ENCODE results near the gene RHOV.

The RHOV gene

GRCh38 chr15:40900256-40901052 lies 26.4 kb upstream of the RHOV start:
- H3K4me1 ChIP-seq (ENCODE audit: insufficient read depth, low read length, poor library complexity, severe bottlenecking) = peaks cover 10% of the 10 kb centered on the region
- TF ChIP-seq CTCF (conservative IDR thresholded peaks at IDR 0.05; ENCODE audit: low read length) (no peak), EZH2phosphoT487 (IDR thresholded peaks at IDR 0.05; ENCODE audit: borderline replicate concordance) (no peak)
- H3K79me2 ChIP-seq (ENCODE audit: insufficient read depth, low read length) = peaks cover 63% of the 10 kb centered on the region
- H3K36me3 ChIP-seq (ENCODE audit: insufficient read depth, low read length) = peaks cover 39% of the 10 kb centered on the region; the same call in 1 of the 2 replicates
- peak overlapping the region; percentile 59 for H3K4me2 ChIP-seq (ENCODE audit: low read depth, low read length, poor library complexity, severe bottlenecking)
- H3K4me3 ChIP-seq (ENCODE audit: low read length, poor library complexity, severe bottlenecking) = peak overlapping the region; percentile 17
- H3F3A ChIP-seq (ENCODE audit: low read depth) = no peaks in the 10 kb centered on the region
- peak overlapping the region; percentile 20 for H3K9ac ChIP-seq (ENCODE audit: low read depth, low read length, poor library complexity, severe bottlenecking)
- H3K9me2 ChIP-seq (replicated peaks; ENCODE audit: low read depth, low read length) = no peaks in the 10 kb centered on the region
- no peaks in the 10 kb centered on the region for H3K9me3 ChIP-seq (ENCODE audit: insufficient read depth, low read depth, low read length)
- peaks cover 38% of the 10 kb centered on the region for H4K20me1 ChIP-seq (ENCODE audit: insufficient read depth, low read length, poor library complexity, severe bottlenecking)
- H2AFZ ChIP-seq (ENCODE audit: low read length) = no peak overlapping the region
- H3K27me3 ChIP-seq (ENCODE audit: insufficient read depth, low read length, poor library complexity, severe bottlenecking) = no peaks in the 10 kb centered on the region

DNA sequence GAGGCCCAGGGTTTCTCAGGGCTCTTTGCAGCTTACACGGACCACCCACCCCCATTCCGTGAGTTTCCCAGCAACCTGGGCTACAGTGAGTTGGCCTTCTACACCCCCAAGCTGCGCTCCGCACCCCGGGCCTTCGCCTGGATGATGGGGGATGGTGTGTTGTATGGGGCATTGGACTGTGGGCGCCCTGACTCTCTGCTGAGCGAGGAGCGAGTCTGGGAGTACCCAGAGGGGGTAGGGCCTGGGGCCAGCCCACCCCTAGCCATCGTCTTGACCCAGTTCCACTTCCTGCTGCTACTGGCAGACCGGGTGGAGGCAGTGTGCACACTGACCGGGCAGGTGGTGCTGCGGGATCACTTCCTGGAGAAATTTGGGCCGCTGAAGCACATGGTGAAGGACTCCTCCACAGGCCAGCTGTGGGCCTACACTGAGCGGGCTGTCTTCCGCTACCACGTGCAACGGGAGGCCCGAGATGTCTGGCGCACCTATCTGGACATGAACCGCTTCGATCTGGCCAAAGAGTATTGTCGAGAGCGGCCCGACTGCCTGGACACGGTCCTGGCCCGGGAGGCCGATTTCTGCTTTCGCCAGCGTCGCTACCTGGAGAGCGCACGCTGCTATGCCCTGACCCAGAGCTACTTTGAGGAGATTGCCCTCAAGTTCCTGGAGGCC lies 25.6 kb upstream of the RHOV start:
- Histone ChIP-seq H4K20me1 (ENCODE audit: insufficient read depth, low read length, poor library complexity, severe bottlenecking) (peaks cover 38% of the 10 kb centered on the region), H3K9me3 (ENCODE audit: insufficient read depth, low read depth, low read length) (no peaks in the 10 kb centered on the region), H3K9me2 (replicated peaks; ENCODE audit: low read depth, low read length) (no peaks in the 10 kb centered on the region), H3F3A (ENCODE audit: low read depth) (no peaks in the 10 kb centered on the region), H3K4me1 (ENCODE audit: insufficient read depth, low read length, poor library complexity, severe bottlenecking) (peaks cover 14% of the 10 kb centered on the region), H3K4me2 (ENCODE audit: low read depth, low read length, poor library complexity, severe bottlenecking) (no peak overlapping the region), H3K79me2 (ENCODE audit: insufficient read depth, low read length) (peaks cover 69% of the 10 kb centered on the region), H3K4me3 (ENCODE audit: low read length, poor library complexity, severe bottlenecking) (no peak overlapping the region), H2AFZ (ENCODE audit: low read length) (no peak overlapping the region), H3K27me3 (ENCODE audit: insufficient read depth, low read length, poor library complexity, severe bottlenecking) (no peaks in the 10 kb centered on the region), H3K36me3 (ENCODE audit: insufficient read depth, low read length) (peaks cover 39% of the 10 kb centered on the region; the same call in 1 of the 2 replicates), H3K9ac (ENCODE audit: low read depth, low read length, poor library complexity, severe bottlenecking) (no peak overlapping the region)
- TF ChIP-seq CTCF (conservative IDR thresholded peaks at IDR 0.05; ENCODE audit: low read length) (no peak), EZH2phosphoT487 (IDR thresholded peaks at IDR 0.05; ENCODE audit: borderline replicate concordance) (no peak)

- Histone ChIP-seq H4K20me1 (ENCODE audit: insufficient read depth, low read length, poor library complexity, severe bottlenecking) (peaks cover 15% of the 10 kb centered on the region), H3K9me2 (replicated peaks; ENCODE audit: low read depth, low read length) (no peaks in the 10 kb centered on the region), H3K4me1 (ENCODE audit: insufficient read depth, low read length, poor library complexity, severe bottlenecking) (peaks cover 11% of the 10 kb centered on the region), H3F3A (ENCODE audit: low read depth) (no peaks in the 10 kb centered on the region), H3K27me3 (ENCODE audit: insufficient read depth, low read length, poor library complexity, severe bottlenecking) (no peaks in the 10 kb centered on the region), H3K4me3 (ENCODE audit: low read length, poor library complexity, severe bottlenecking) (peak overlapping the region; percentile 95), H3K4me2 (ENCODE audit: low read depth, low read length, poor library complexity, severe bottlenecking) (peak overlapping the region; percentile 95), H3K9me3 (ENCODE audit: insufficient read depth, low read depth, low read length) (no peaks in the 10 kb centered on the region), H3K36me3 (ENCODE audit: insufficient read depth, low read length) (peaks cover 11% of the 10 kb centered on the region; the same call in 1 of the 2 replicates), H2AFZ (ENCODE audit: low read length) (peak overlapping the region; percentile 84), H3K79me2 (ENCODE audit: insufficient read depth, low read length) (peaks cover 50% of the 10 kb centered on the region), H3K9ac (ENCODE audit: low read depth, low read length, poor library complexity, severe bottlenecking) (peak overlapping the region; percentile 88)
- TF ChIP-seq CTCF (conservative IDR thresholded peaks at IDR 0.05; ENCODE audit: low read length) = peak; percentile 68
- TF ChIP-seq EZH2phosphoT487 (IDR thresholded peaks at IDR 0.05; ENCODE audit: borderline replicate concordance) = no peak
These were observed 20.8 kb upstream of the RHOV start for GRCh38 chr15:40894681-40895448.
